Superior temporal gyrus (tissue), 1 donor: ENCODE results near the gene MAPK10.

Source experiments
- DNase-seq: peaks from one replicate; pipeline ENCODE4 v3.0.0-alpha.2; 2016; ENCODE audit errors: extremely low spot score

MAPK10 gene

GRCh38 chr4:86278126-86278525, 81.7 kb downstream of the MAPK10 start:
- no peak for DNase-seq

GRCh38 chr4:86274642-86275041, 85.2 kb downstream of the MAPK10 start:
- no peak for DNase-seq

GRCh38 chr4:86272669-86273068, 87.2 kb downstream of the MAPK10 start:
- no peak for DNase-seq

- DNase-seq, result no peak
Observed at GRCh38 chr4:86271057-86271456, 88.8 kb downstream of the MAPK10 start.

GRCh38 chr4:86269354-86269753, 90.5 kb downstream of the MAPK10 start:
- no peak for DNase-seq

GRCh38 chr4:86264241-86264640, 95.6 kb downstream of the MAPK10 start:
- no peak for DNase-seq

GRCh38 chr4:86261636-86262035, 98.2 kb downstream of the MAPK10 start:
- DNase-seq, result no peak

- no peak for DNase-seq
Observed at GRCh38 chr4:86256086-86256485, 103.8 kb downstream of the MAPK10 start.

- no peak for DNase-seq
Observed at GRCh38 chr4:86250619-86251018, 109.2 kb downstream of the MAPK10 start.

GRCh38 chr4:86250006-86250405, 109.8 kb downstream of the MAPK10 start:
- DNase-seq, result peak; percentile 41

- peak; percentile 73 for DNase-seq
Observed at GRCh38 chr4:86249074-86249473, 110.8 kb downstream of the MAPK10 start.

GRCh38 chr4:86247906-86248305, 111.9 kb downstream of the MAPK10 start:
- DNase-seq, result peak; percentile 26

GRCh38 chr4:86247320-86247719, 112.5 kb downstream of the MAPK10 start:
- no peak for DNase-seq

- DNase-seq, result no peak
Observed at GRCh38 chr4:86243750-86244149, 116.1 kb downstream of the MAPK10 start.

GRCh38 chr4:86242677-86243076, 117.2 kb downstream of the MAPK10 start:
- no peak for DNase-seq

- no peak for DNase-seq
Observed at GRCh38 chr4:86235549-86235948, 124.3 kb downstream of the MAPK10 start.

- peak; percentile 13 for DNase-seq
Observed at GRCh38 chr4:86233681-86234080, 126.2 kb downstream of the MAPK10 start.

- no peak for DNase-seq
Observed at GRCh38 chr4:86233090-86233489, 126.8 kb downstream of the MAPK10 start.

GRCh38 chr4:86223472-86223871, 136.4 kb downstream of the MAPK10 start:
- DNase-seq, result no peak

- DNase-seq, result no peak
Observed at GRCh38 chr4:86221002-86221401, 138.9 kb downstream of the MAPK10 start.

- DNase-seq, result no peak
Observed at GRCh38 chr4:86220121-86220520, 139.7 kb downstream of the MAPK10 start.

- no peak for DNase-seq
Observed at GRCh38 chr4:86218746-86219473, 140.9 kb downstream of the MAPK10 start.

GRCh38 chr4:86203176-86203575, 156.7 kb downstream of the MAPK10 start:
- DNase-seq, result no peak

GRCh38 chr4:86185659-86186058, 174.2 kb downstream of the MAPK10 start:
- DNase-seq, result no peak
